Astrocyte (in vitro differentiated cells and primary cell): ENCODE data around the gene C19orf25.

Experiments used
- EZH2 ChIP-seq: IDR thresholded peaks from 2 replicates; pipeline ENCODE4 v1.6.1; 2012; ENCODE audit warnings: mild to moderate bottlenecking, low read length, inconsistent platforms; ENCODE audit not compliant: insufficient read depth
- TF ChIP-seq, protein P1 (sequence below): IDR thresholded peaks from 2 replicates; pipeline ENCODE4 v1.5.1; 2011; ENCODE audit warnings: low read depth, mild to moderate bottlenecking, inconsistent platforms, low read length, moderate library complexity; ENCODE audit not compliant: insufficient read depth

DNA sequence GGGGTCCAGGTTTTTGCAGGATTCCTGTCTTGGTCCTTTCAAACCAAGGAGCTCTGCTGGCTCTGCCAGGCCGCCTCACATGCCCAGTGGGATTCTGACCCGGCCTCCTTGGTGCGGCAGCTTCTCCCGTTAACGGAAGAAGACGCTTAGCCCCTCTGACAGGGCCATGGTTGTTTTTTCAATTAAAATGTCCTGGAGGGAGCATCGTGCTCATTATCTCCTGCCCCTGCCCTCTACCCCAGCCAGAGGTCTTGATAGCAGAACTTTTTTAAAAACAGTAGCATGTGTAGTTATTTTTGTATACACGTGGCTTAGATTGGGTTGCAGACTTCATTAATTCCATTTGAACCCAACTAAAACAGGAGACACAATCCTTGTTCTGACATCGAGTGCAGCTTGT lies 52.3 kb downstream of the C19orf25 start:
- TF ChIP-seq, protein P1, sequence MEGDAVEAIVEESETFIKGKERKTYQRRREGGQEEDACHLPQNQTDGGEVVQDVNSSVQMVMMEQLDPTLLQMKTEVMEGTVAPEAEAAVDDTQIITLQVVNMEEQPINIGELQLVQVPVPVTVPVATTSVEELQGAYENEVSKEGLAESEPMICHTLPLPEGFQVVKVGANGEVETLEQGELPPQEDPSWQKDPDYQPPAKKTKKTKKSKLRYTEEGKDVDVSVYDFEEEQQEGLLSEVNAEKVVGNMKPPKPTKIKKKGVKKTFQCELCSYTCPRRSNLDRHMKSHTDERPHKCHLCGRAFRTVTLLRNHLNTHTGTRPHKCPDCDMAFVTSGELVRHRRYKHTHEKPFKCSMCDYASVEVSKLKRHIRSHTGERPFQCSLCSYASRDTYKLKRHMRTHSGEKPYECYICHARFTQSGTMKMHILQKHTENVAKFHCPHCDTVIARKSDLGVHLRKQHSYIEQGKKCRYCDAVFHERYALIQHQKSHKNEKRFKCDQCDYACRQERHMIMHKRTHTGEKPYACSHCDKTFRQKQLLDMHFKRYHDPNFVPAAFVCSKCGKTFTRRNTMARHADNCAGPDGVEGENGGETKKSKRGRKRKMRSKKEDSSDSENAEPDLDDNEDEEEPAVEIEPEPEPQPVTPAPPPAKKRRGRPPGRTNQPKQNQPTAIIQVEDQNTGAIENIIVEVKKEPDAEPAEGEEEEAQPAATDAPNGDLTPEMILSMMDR = no peak
- TF ChIP-seq EZH2 = no peak
